ENCODE data around the gene TMEM203. TPM values are rescaled to one million over a fixed set of nuclear protein-coding genes. Genes with fewer than 3 reads are reported as not detected.

The TMEM203 gene
- total RNA-seq, 1 experiment from 2014 or later: 35.5 TPM

- Histone ChIP-seq H3K4me2 (ENCODE audit: insufficient read depth, insufficient read length, low read length) (no peak overlapping the region), H3K9ac (ENCODE audit: extremely low read depth, insufficient read length, low read length) (no peak overlapping the region), H2AK5ac (ENCODE audit: insufficient read length, low read length) (no peak overlapping the region), H3K14ac (ENCODE audit: insufficient read depth, low read length) (no peak overlapping the region), H3K79me1 (ENCODE audit: insufficient read depth, low read depth, low read length, poor library complexity, severe bottlenecking) (no peaks in the 10 kb centered on the region), H2BK12ac (ENCODE audit: insufficient read length, low read depth, low read length) (no peak overlapping the region), H3K23ac (ENCODE audit: insufficient read length, low read depth, low read length) (no peak overlapping the region), H4K8ac (replicated peaks; ENCODE audit: insufficient read length, low read depth, low read length) (no peak overlapping the region), H3K27ac (ENCODE audit: insufficient read length, low read depth, low read length) (no peak overlapping the region), H3T11ph (ENCODE audit: low read length) (no peak overlapping the region), H3K18ac (ENCODE audit: insufficient read length, low read depth, low read length) (no peak overlapping the region), H3K4me1 (ENCODE audit: insufficient read depth, low read length) (no peaks in the 10 kb centered on the region; the same call in 1 of the 2 replicates), H3K27me3 (ENCODE audit: insufficient read depth, low read length) (no peaks in the 10 kb centered on the region), H3K4ac (ENCODE audit: low read depth, low read length) (no peak overlapping the region), H2BK15ac (ENCODE audit: low read depth, low read length) (no peak overlapping the region), H3K79me2 (ENCODE audit: insufficient read depth, low read length) (no peaks in the 10 kb centered on the region), H3K9me3 (ENCODE audit: control insufficient read depth, low read depth, low read length) (no peaks in the 10 kb centered on the region), H3K56ac (ENCODE audit: insufficient read length, low read depth, low read length) (no peak overlapping the region), H2BK20ac (ENCODE audit: low read depth, low read length, poor library complexity, severe bottlenecking) (no peak overlapping the region), H4K5ac (ENCODE audit: insufficient read length, low read depth, low read length) (no peak overlapping the region), H2AFZ (ENCODE audit: low read length) (no peak overlapping the region), H2BK120ac (ENCODE audit: low read depth, low read length, poor library complexity, severe bottlenecking) (no peak overlapping the region), H3K23me2 (ENCODE audit: insufficient read length, low read depth, low read length, poor library complexity, severe bottlenecking) (no peaks in the 10 kb centered on the region), H4K20me1 (ENCODE audit: control insufficient read depth, insufficient read depth, insufficient read length) (no peaks in the 10 kb centered on the region), H2BK5ac (ENCODE audit: insufficient read length, low read length) (no peak overlapping the region), H4K91ac (ENCODE audit: insufficient read length, low read depth, low read length) (no peak overlapping the region)
- peaks cover 3 to 23% (median 10%) of the 10 kb centered on the region in 3 experiments; a peak in 5 of 7 replicates for H3K36me3 Mint-ChIP-seq (ENCODE audit: insufficient read depth in 1 of 3, low read depth in 3 of 3)
- H3K27ac Mint-ChIP-seq: no peak overlapping the region
- H3K4me1 Mint-ChIP-seq: peaks cover 4 to 5% of the 10 kb centered on the region in 2 experiments
- H3K9me3 Mint-ChIP-seq: no peaks in the 10 kb centered on the region
- no peak overlapping the region for H3K4me3 Mint-ChIP-seq
- no CpG with 5 or more reads among the region's 30 CpGs for WGBS (ENCODE audit: extremely low coverage, insufficient read length, low lambda C conversion rate)
- H3K27me3 Mint-ChIP-seq (ENCODE audit: low read depth): no peaks in the 10 kb centered on the region
- TF ChIP-seq CTCF (conservative IDR thresholded peaks at IDR 0.05): no peak
- no peak for DNase-seq
Measured at GRCh38 chr9:137216188-137216965, 10.9 kb upstream of the TMEM203 start.
